Fibroblast of villous mesenchyme (primary cell): ENCODE data around the gene RABGAP1. TPM values are rescaled to one million over a fixed set of nuclear protein-coding genes. Genes with fewer than 3 reads are reported as not detected.

ENCODE experiments used
- DNase-seq: peaks from one replicate; pipeline ENCODE4 v3.0.0-alpha.2; 2010; ENCODE audit warnings: low read depth
- H3K4me3 ChIP-seq: 2 replicates; pipeline ENCODE4 v1.5.1; 2011; ENCODE audit warnings: low read depth, mild to moderate bottlenecking, low read length
- total RNA-seq: library from RNA; depleted of rRNA; stranded (reverse); fragments of >200 nt; gene quantifications from 2 replicates; pipeline ENCODE4 v1.2.3, GENCODE V29; 2012
- TF ChIP-seq, protein P1 (sequence below): IDR thresholded peaks from 2 replicates; pipeline ENCODE4 v1.5.1; 2012; ENCODE audit warnings: low read depth, mild to moderate bottlenecking, low read length; ENCODE audit not compliant: insufficient read depth

The RABGAP1 gene
- total RNA-seq, 1 donor, result 60.9 TPM

- TF ChIP-seq, protein P1, sequence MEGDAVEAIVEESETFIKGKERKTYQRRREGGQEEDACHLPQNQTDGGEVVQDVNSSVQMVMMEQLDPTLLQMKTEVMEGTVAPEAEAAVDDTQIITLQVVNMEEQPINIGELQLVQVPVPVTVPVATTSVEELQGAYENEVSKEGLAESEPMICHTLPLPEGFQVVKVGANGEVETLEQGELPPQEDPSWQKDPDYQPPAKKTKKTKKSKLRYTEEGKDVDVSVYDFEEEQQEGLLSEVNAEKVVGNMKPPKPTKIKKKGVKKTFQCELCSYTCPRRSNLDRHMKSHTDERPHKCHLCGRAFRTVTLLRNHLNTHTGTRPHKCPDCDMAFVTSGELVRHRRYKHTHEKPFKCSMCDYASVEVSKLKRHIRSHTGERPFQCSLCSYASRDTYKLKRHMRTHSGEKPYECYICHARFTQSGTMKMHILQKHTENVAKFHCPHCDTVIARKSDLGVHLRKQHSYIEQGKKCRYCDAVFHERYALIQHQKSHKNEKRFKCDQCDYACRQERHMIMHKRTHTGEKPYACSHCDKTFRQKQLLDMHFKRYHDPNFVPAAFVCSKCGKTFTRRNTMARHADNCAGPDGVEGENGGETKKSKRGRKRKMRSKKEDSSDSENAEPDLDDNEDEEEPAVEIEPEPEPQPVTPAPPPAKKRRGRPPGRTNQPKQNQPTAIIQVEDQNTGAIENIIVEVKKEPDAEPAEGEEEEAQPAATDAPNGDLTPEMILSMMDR, result no peak
- H3K4me3 ChIP-seq, result no peak overlapping the region
- DNase-seq, result no peak
These were observed 143.4 kb downstream of the RABGAP1 start for GRCh38 chr9:123084256-123084655.

GRCh38 chr9:123085916-123086315 is 145.1 kb downstream of the RABGAP1 start:
- DNase-seq, result no peak
- TF ChIP-seq, protein P1, result no peak
- H3K4me3 ChIP-seq, result no peak overlapping the region

DNA sequence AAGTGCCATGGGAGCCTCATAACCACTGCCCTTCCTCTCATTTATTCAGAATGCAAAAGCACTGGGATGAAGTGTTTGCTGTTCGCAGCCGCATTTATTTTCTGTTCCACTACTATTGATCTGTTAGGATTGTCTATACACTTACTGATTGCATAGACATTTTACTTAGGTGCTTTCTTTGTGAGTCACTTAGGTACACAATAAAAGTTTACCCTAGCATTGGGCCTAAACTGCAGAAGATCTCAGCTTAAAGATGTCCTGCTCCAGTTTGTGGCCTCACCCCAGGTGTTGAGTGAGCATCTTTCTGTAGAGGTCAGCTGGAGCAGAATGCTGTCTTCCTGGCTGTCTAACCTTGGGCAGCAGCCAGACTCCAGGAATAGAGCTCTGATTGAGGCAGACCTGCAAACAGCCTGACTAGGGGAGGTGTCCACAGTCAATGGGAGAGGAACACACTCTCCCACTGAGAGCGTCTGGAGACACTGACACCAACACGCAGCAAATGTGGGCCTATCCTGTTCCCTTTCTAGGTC is 146.6 kb downstream of the RABGAP1 start:
- no peak overlapping the region for H3K4me3 ChIP-seq
- TF ChIP-seq, protein P1, result no peak
- no peak for DNase-seq

GRCh38 chr9:123089040-123089439 is 148.2 kb downstream of the RABGAP1 start:
- TF ChIP-seq, protein P1, result no peak
- no peak for DNase-seq
- no peak overlapping the region for H3K4me3 ChIP-seq

DNA sequence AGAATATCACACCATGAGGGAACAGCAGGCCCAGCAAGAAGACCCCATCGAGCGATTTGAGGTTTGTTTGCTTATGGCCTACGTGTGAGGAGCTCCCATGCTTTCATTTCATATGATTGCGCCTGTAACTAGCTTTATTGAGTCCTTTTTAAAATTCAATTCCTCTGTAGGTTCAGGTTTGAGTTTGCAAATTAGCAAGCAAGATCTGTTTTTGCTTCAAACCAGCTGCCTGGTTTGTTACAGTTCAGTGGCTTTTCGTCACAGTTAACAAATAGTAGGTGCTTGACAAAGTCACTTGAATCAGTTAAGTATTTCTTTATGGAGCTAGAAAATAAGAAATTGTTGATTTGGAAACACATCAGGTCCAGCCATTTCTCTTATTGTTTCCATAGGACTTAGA is 149.0 kb downstream of the RABGAP1 start:
- no peak overlapping the region for H3K4me3 ChIP-seq
- no peak for DNase-seq
- TF ChIP-seq, protein P1, result no peak

GRCh38 chr9:123090198-123090896 is 149.5 kb downstream of the RABGAP1 start:
- TF ChIP-seq, protein P1, result no peak
- H3K4me3 ChIP-seq, result no peak overlapping the region
- no peak for DNase-seq
